Amniotic stem cell (primary cell): Measurements from ENCODE around the gene ADIG.
"Not testable (repeated sequence)": the region's sequence is repeated elsewhere in the genome, so short reads cannot be mapped to it uniquely, and the experiment has no call there.

ENCODE experiments used
- DNase-seq: peaks from one replicate; lab custom pipeline; 2025; lab: John Stamatoyannopoulos, UW

ADIG gene

GRCh38 chr20:38573413-38573812, 7.6 kb upstream of the ADIG start:
- DNase-seq = no peak

GRCh38 chr20:38579219-38579910, 1.6 kb upstream of the ADIG start:
- no peak for DNase-seq

GRCh38 chr20:38579921-38580320, 1.1 kb upstream of the ADIG start:
- DNase-seq = no peak

- no peak for DNase-seq
These were observed 897 bp downstream of the ADIG start for GRCh38 chr20:38581830-38582358.

GRCh38 chr20:38583306-38583705, 2.3 kb downstream of the ADIG start:
- DNase-seq = no peak

GRCh38 chr20:38584099-38584763, 3.2 kb downstream of the ADIG start:
- DNase-seq = no peak

- DNase-seq = no peak
These were observed 4.6 kb downstream of the ADIG start for GRCh38 chr20:38585404-38586180.

- DNase-seq = no peak
These were observed 5.2 kb downstream of the ADIG start for GRCh38 chr20:38586181-38586525.

GRCh38 chr20:38588303-38588702, 7.3 kb downstream of the ADIG start:
- no peak for DNase-seq

GRCh38 chr20:38589351-38589750, 8.4 kb downstream of the ADIG start:
- DNase-seq = no peak

- DNase-seq = no peak
These were observed 9.1 kb downstream of the ADIG start for GRCh38 chr20:38589967-38590675.

GRCh38 chr20:38590676-38591473, 9.9 kb downstream of the ADIG start:
- DNase-seq = no peak

- DNase-seq = no peak
These were observed 10.7 kb downstream of the ADIG start for GRCh38 chr20:38591474-38592410.

- not testable (repeated sequence) for DNase-seq
These were observed 11.4 kb downstream of the ADIG start for GRCh38 chr20:38592411-38592790.

GRCh38 chr20:38594281-38594680, 13.3 kb downstream of the ADIG start:
- not testable (repeated sequence) for DNase-seq

- not testable (repeated sequence) for DNase-seq
These were observed 14.9 kb downstream of the ADIG start for GRCh38 chr20:38595886-38596285.

- DNase-seq = no peak
These were observed 18.4 kb downstream of the ADIG start for GRCh38 chr20:38599410-38599882.

- no peak for DNase-seq
These were observed 19.1 kb downstream of the ADIG start for GRCh38 chr20:38600057-38600456.

GRCh38 chr20:38601216-38602184, 20.5 kb downstream of the ADIG start, which contains the start of gene ARHGAP40:
TSS of gene ARHGAP40 (plus strand) at chr20:38601809.
- DNase-seq = no peak
